HepG2 (cell line): ENCODE data around the gene MYO1E.

Experiments used
- CTCF ChIP-seq: sonication (generic); formaldehyde crosslinking; IDR thresholded peaks from 2 replicates; pipeline ENCODE4 v1.5.0; 2020; ENCODE audit warnings: mild to moderate bottlenecking, missing genetic modification reagents, moderate library complexity
- ELK4 ChIP-seq: sonication (generic); formaldehyde crosslinking; IDR thresholded peaks from 2 replicates; pipeline ENCODE4 v1.9.0; 2021; ENCODE audit warnings: missing genetic modification reagents, borderline replicate concordance
- EZH2 ChIP-seq: conservative IDR thresholded peaks from 2 replicates; pipeline ENCODE4 v1.6.1; 2012; ENCODE audit warnings: mild to moderate bottlenecking, low read depth, low read length, moderate library complexity
- REST ChIP-seq, 2 experiments: IDR thresholded peaks; 2 replicates each; pipeline ENCODE4 v1.6.1; 2011 to 2012; ENCODE audit warnings: low read length in 2 of 2, borderline replicate concordance in 1 of 2, low read depth in 1 of 2, mild to moderate bottlenecking in 1 of 2, moderate library complexity in 1 of 2
- TAF1 ChIP-seq: sonication (generic); formaldehyde crosslinking; IDR thresholded peaks from 2 replicates; pipeline ENCODE4 v1.4.0; 2020; ENCODE audit warnings: missing genetic modification reagents
- TF ChIP-seq, protein P1 (sequence below): IDR thresholded peaks from 2 replicates; pipeline ENCODE4 v1.6.1; 2016; ENCODE audit warnings: missing compliant biosample characterization, missing genetic modification reagents, borderline replicate concordance

DNA sequence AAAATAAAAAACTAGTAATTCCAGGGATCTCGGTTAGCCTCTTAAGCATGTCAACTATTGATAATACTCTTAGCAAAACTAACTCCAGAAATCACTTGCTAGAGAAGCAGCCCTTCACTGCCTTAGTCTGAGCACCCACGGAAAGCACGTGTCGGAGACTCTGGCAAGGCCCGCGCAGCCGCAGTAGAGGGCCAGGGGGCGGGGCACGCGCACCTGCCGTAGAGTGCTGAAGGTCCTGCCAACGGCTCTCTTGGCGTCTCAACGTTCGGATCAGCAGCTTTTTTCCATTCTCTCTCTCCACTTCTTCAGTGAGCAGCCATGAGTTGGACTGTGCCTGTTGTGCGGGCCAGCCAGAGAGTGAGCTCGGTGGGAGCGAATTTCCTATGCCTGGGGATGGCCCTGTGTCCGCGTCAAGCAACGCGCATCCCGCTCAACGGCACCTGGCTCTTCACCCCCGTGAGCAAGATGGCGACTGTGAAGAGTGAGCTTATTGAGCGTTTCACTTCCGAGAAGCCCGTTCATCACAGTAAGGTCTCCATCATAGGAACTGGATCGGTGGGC lies 166.0 kb downstream of the MYO1E start, which contains the start of gene LDHAL6B:
- no peak for TF ChIP-seq ELK4
- TF ChIP-seq EZH2 = no peak
- TF ChIP-seq, protein P1, sequence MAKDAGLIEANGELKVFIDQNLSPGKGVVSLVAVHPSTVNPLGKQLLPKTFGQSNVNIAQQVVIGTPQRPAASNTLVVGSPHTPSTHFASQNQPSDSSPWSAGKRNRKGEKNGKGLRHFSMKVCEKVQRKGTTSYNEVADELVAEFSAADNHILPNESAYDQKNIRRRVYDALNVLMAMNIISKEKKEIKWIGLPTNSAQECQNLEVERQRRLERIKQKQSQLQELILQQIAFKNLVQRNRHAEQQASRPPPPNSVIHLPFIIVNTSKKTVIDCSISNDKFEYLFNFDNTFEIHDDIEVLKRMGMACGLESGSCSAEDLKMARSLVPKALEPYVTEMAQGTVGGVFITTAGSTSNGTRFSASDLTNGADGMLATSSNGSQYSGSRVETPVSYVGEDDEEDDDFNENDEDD (CRISPR knock-in tag) = no peak
- TF ChIP-seq CTCF (CRISPR knock-in tag) = no peak
- TF ChIP-seq TAF1 = no peak
- TF ChIP-seq REST (IDR thresholded peaks at IDR 0.05; ENCODE audit: borderline replicate concordance in 1 of 2, low read depth in 1 of 2, low read length in 2 of 2) = no peak
